ENCODE measurements around the gene DEFB132. TPM values are rescaled to one million over a fixed set of nuclear protein-coding genes. Genes with fewer than 3 reads are reported as not detected.

The DEFB132 gene
- total and polyA plus RNA-seq, 2 of the 13 experiments (the other 11 are each of a cell fraction or from before 2014, with no cell fraction given) = not detected

- TF ChIP-seq ZBTB4 (CRISPR knock-in tag; IDR thresholded peaks at IDR 0.05; ENCODE audit: borderline replicate concordance) (peak; percentile 78; the same call in 1 of the 2 replicates), GLI4 (CRISPR knock-in tag; IDR thresholded peaks at IDR 0.05; ENCODE audit: borderline replicate concordance) (peak; percentile 65; the same call in 1 of the 2 replicates), ZNF317 (CRISPR knock-in tag; IDR thresholded peaks at IDR 0.05) (peak; percentile 73; the same call in 1 of the 2 replicates), ZNF484 (CRISPR knock-in tag; IDR thresholded peaks at IDR 0.05; ENCODE audit: borderline replicate concordance, low read depth) (0 out of 2 replicates have a peak, but pooled peaks have one; percentile 68), HIVEP1 (CRISPR knock-in tag; IDR thresholded peaks at IDR 0.05) (peak; percentile 88), TAF15 (IDR thresholded peaks at IDR 0.05; ENCODE audit: low read depth, low read length, poor library complexity, severe bottlenecking) (peak; percentile 33), NFE2 (CRISPR knock-in tag; IDR thresholded peaks at IDR 0.05) (no peak), RXRB (CRISPR knock-in tag; IDR thresholded peaks at IDR 0.05; ENCODE audit: borderline replicate concordance) (no peak), KLF11 (CRISPR knock-in tag; IDR thresholded peaks at IDR 0.05) (peak; percentile 62; the same call in 1 of the 2 replicates), BHLHE40 (IDR thresholded peaks at IDR 0.05; ENCODE audit: low read length) (0 out of 2 replicates have a peak, but pooled peaks have one; percentile 18), SOX5 (CRISPR knock-in tag; IDR thresholded peaks at IDR 0.05; ENCODE audit: borderline replicate concordance) (peak; percentile 32; the same call in 1 of the 2 replicates), FOXC1 (CRISPR knock-in tag; IDR thresholded peaks at IDR 0.05; ENCODE audit: borderline replicate concordance) (peak; percentile 68; the same call in 1 of the 2 replicates), SMAD1 (CRISPR knock-in tag; IDR thresholded peaks at IDR 0.05; ENCODE audit: borderline replicate concordance, low read depth) (no peak), ZSCAN21 (CRISPR knock-in tag; IDR thresholded peaks at IDR 0.05; ENCODE audit: borderline replicate concordance) (peak; percentile 70), ZUFSP (CRISPR knock-in tag; IDR thresholded peaks at IDR 0.05; ENCODE audit: borderline replicate concordance) (no peak), ZNF180 (CRISPR knock-in tag; IDR thresholded peaks at IDR 0.05; ENCODE audit: borderline replicate concordance, low read depth) (no peak), NR0B2 (CRISPR knock-in tag; IDR thresholded peaks at IDR 0.05) (peak; percentile 87), HMG20A (CRISPR knock-in tag; IDR thresholded peaks at IDR 0.05; ENCODE audit: borderline replicate concordance) (no peak), MTERF4 (CRISPR knock-in tag; IDR thresholded peaks at IDR 0.05) (no peak), AHR (CRISPR knock-in tag; IDR thresholded peaks at IDR 0.05) (peak; percentile 40; the same call in 1 of the 2 replicates), ADNP (CRISPR knock-in tag; IDR thresholded peaks at IDR 0.05) (no peak), LBX2 (CRISPR knock-in tag; IDR thresholded peaks at IDR 0.05; ENCODE audit: borderline replicate concordance) (no peak)
Observed at GRCh38 chr20:297925-298775, 40.6 kb downstream of the DEFB132 start (continued).

Data from HepG2 (cell line).